ENCODE results near the gene ZNF622. TPM values are rescaled to one million over a fixed set of nuclear protein-coding genes. Genes with fewer than 3 reads are reported as not detected.

Gene ZNF622
- total RNA-seq, 1 experiment from 2014 or later: 54.4 TPM

DNA sequence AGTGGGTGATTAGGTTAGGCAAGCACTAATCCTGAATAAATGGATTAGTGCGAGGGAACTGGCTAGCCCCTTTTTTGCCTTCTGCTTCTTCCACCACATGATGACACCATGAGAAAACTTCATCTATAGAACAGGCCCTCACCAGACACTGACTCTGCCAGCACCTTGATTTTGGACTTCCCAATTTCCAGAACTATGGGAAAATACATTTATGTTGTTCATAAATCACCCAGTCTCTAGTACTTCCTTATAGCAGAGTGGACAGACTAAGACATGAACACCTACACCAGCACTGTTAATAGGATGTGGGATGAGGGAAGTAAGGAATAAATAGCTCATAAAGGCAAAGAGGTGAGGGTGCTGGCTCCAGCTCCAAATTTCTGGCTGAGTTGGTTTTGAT lies 1.4 kb downstream of the ZNF622 start:
- H3K4me3 ChIP-seq: peak overlapping the region; percentile 93
- H3K4me2 ChIP-seq: peak overlapping the region; percentile 93
- ChIA-PET CTCF (interaction anchor here (0.6 kb wide), 1 partner anchor 8 kb away, joined by 3 read pairs; no protein-coding TSS in a partner anchor), POLR2A (ENCODE audit: unreplicated experiment) (no interaction called here)
- H4K20me1 ChIP-seq (ENCODE audit: insufficient read depth): peaks cover 27% of the 10 kb centered on the region
- H3F3A ChIP-seq (ENCODE audit: insufficient read depth, low read depth): peaks cover 8% of the 10 kb centered on the region
- H2AFZ ChIP-seq: no peak overlapping the region
- no peaks in the 10 kb centered on the region for H3K9me3 ChIP-seq (ENCODE audit: insufficient read depth, low read depth)
- peaks cover 39% of the 10 kb centered on the region for H3K36me3 ChIP-seq (ENCODE audit: low read depth)
- TF ChIP-seq, protein P1, sequence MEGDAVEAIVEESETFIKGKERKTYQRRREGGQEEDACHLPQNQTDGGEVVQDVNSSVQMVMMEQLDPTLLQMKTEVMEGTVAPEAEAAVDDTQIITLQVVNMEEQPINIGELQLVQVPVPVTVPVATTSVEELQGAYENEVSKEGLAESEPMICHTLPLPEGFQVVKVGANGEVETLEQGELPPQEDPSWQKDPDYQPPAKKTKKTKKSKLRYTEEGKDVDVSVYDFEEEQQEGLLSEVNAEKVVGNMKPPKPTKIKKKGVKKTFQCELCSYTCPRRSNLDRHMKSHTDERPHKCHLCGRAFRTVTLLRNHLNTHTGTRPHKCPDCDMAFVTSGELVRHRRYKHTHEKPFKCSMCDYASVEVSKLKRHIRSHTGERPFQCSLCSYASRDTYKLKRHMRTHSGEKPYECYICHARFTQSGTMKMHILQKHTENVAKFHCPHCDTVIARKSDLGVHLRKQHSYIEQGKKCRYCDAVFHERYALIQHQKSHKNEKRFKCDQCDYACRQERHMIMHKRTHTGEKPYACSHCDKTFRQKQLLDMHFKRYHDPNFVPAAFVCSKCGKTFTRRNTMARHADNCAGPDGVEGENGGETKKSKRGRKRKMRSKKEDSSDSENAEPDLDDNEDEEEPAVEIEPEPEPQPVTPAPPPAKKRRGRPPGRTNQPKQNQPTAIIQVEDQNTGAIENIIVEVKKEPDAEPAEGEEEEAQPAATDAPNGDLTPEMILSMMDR (conservative IDR thresholded peaks at IDR 0.05): no peak
- TF ChIP-seq EZH2 (IDR thresholded peaks at IDR 0.05; ENCODE audit: low read depth): no peak
- H3K9me2 ChIP-seq (ENCODE audit: insufficient read depth): no peaks in the 10 kb centered on the region
- no peak overlapping the region for H3K27ac ChIP-seq
- DNase-seq: no peak
- intact Hi-C loops (cut with micrococcal nuclease; ENCODE audit: unreplicated experiment): no loop called here
- peaks cover 36% of the 10 kb centered on the region for H3K4me1 ChIP-seq (replicated peaks; ENCODE audit: insufficient read depth)
- H3K27me3 ChIP-seq (ENCODE audit: insufficient read depth, low read depth): no peaks in the 10 kb centered on the region
- peaks cover 67% of the 10 kb centered on the region for H3K79me2 ChIP-seq (ENCODE audit: low read depth)
- BruUV-seq (replicated peaks): no TSS peak

- Histone ChIP-seq H3K27me3 (ENCODE audit: insufficient read depth, low read depth) (no peaks in the 10 kb centered on the region), H3K9me3 (ENCODE audit: insufficient read depth, low read depth) (no peaks in the 10 kb centered on the region), H3K27ac (no peak overlapping the region), H3K36me3 (ENCODE audit: low read depth) (peaks cover 58% of the 10 kb centered on the region), H3K4me2 (no peak overlapping the region), H3K4me3 (no peak overlapping the region), H3K9me2 (ENCODE audit: insufficient read depth) (no peaks in the 10 kb centered on the region), H3F3A (ENCODE audit: insufficient read depth, low read depth) (peaks cover 12% of the 10 kb centered on the region), H2AFZ (no peak overlapping the region), H3K4me1 (replicated peaks; ENCODE audit: insufficient read depth) (peaks cover 22% of the 10 kb centered on the region), H4K20me1 (ENCODE audit: insufficient read depth) (peaks cover 42% of the 10 kb centered on the region), H3K79me2 (ENCODE audit: low read depth) (peaks cover 52% of the 10 kb centered on the region)
- BruUV-seq (replicated peaks): no TSS peak
- intact Hi-C loops (cut with micrococcal nuclease; ENCODE audit: unreplicated experiment): no loop called here
- ChIA-PET POLR2A (ENCODE audit: unreplicated experiment) (interaction anchor here (0.6 kb wide), 1 partner anchor 102 kb away, joined by 4 read pairs; no protein-coding TSS in a partner anchor), CTCF (no interaction called here)
- DNase-seq: peak in 1 of 2 experiments; percentile 50
- no peak for TF ChIP-seq EZH2 (IDR thresholded peaks at IDR 0.05; ENCODE audit: low read depth)
- TF ChIP-seq, protein P1 (conservative IDR thresholded peaks at IDR 0.05): no peak
Measured at GRCh38 chr5:16461782-16462181, 3.8 kb downstream of the ZNF622 start.

DNA sequence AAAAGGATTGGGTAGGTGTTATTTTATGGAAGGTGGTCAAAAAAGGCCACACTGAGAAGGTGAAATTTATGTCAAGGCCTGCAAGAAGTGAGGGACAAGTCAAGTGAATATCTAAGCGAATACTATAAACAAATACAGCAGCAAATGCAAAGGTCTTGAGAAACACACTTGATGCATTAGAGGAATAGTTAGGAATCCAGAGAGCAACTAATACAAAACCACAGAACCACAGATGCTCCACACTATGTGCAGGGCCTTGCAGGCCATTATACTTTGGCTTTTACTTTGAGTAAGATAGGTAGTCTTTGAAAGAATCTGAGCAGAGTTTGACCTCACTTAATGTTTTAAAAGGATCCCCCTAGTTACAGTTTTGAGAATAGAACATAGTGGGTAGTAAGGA lies 4.6 kb downstream of the ZNF622 start:
- Histone ChIP-seq H3F3A (ENCODE audit: insufficient read depth, low read depth) (peaks cover 16% of the 10 kb centered on the region), H3K4me1 (replicated peaks; ENCODE audit: insufficient read depth) (peaks cover 19% of the 10 kb centered on the region), H3K27me3 (ENCODE audit: insufficient read depth, low read depth) (no peaks in the 10 kb centered on the region), H3K4me2 (no peak overlapping the region), H4K20me1 (ENCODE audit: insufficient read depth) (peaks cover 50% of the 10 kb centered on the region), H2AFZ (no peak overlapping the region), H3K9me3 (ENCODE audit: insufficient read depth, low read depth) (no peaks in the 10 kb centered on the region), H3K9me2 (ENCODE audit: insufficient read depth) (no peaks in the 10 kb centered on the region), H3K36me3 (ENCODE audit: low read depth) (peaks cover 58% of the 10 kb centered on the region), H3K79me2 (ENCODE audit: low read depth) (peaks cover 45% of the 10 kb centered on the region), H3K27ac (no peak overlapping the region), H3K4me3 (no peak overlapping the region)
- no TSS peak for BruUV-seq (replicated peaks)
- no peak for TF ChIP-seq EZH2 (IDR thresholded peaks at IDR 0.05; ENCODE audit: low read depth)
- TF ChIP-seq, protein P1 (conservative IDR thresholded peaks at IDR 0.05): no peak
- POLR2A ChIA-PET (ENCODE audit: unreplicated experiment): no interaction called here
- no peak for DNase-seq
- intact Hi-C loops (cut with micrococcal nuclease; ENCODE audit: unreplicated experiment): no loop called here
- CTCF ChIA-PET: no interaction called here

Measured in PC-9 (cell line).